Measurements from ENCODE around the gene CST1. TPM values are rescaled to one million over a fixed set of nuclear protein-coding genes. Genes with fewer than 3 reads are reported as not detected.
"Not testable (repeated sequence)": the region's sequence is repeated elsewhere in the genome, so short reads cannot be mapped to it uniquely, and the experiment has no call there.

Gene CST1
- polyA plus RNA-seq, 1 of the 3 experiments (the other 2 are of a cell fraction), result not detected

DNA sequence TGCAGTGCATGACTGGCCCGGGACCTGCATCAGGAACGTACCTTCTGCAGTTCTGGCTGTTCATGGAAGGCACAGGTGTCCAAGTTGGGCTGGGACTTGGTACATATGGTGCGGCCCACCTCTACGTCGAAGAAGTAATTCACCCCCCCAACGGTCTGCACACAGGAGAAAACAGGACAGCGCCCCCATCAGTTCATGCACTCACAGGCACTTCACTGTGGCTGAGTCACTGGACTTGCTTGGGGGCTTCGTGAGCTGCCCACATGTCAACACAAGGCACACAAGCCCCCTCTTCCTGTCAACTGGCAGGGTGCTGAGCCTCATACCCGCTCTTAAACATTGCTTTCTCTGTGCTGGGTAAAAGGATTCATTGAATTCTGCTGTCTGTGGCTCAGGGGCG, 1.8 kb downstream of the CST1 start:
- H3K27ac ChIP-seq (ENCODE audit: low read depth in 2 of 2, low read length in 1 of 2); H3K4me1 ChIP-seq (ENCODE audit: control insufficient read depth in 1 of 2, insufficient read depth in 2 of 2, low read depth in 1 of 2, low read length in 1 of 2); H3K9me3 ChIP-seq; H3K9me2 ChIP-seq; DNase-seq; H3K4me3 ChIP-seq (ENCODE audit: low read depth in 2 of 2, low read length in 1 of 2); H2AFZ ChIP-seq (ENCODE audit: low read depth); H3K79me2 ChIP-seq (ENCODE audit: insufficient read depth); H3K9ac ChIP-seq; CTCF ChIA-PET; H3K27me3 ChIP-seq (ENCODE audit: insufficient read depth); H4K20me1 ChIP-seq (ENCODE audit: insufficient read depth); H3K4me2 ChIP-seq; H3F3A ChIP-seq (replicated peaks; ENCODE audit: insufficient read depth); POLR2A ChIA-PET; H3K36me3 ChIP-seq (replicated peaks in 1 of 2; ENCODE audit: control insufficient read depth in 1 of 2, insufficient read depth in 2 of 2, low read length in 1 of 2): not testable (repeated sequence)
- WGBS (ENCODE audit: low lambda C conversion rate), result 37% methylated on average over 3 of the region's 10 CpGs

DNA sequence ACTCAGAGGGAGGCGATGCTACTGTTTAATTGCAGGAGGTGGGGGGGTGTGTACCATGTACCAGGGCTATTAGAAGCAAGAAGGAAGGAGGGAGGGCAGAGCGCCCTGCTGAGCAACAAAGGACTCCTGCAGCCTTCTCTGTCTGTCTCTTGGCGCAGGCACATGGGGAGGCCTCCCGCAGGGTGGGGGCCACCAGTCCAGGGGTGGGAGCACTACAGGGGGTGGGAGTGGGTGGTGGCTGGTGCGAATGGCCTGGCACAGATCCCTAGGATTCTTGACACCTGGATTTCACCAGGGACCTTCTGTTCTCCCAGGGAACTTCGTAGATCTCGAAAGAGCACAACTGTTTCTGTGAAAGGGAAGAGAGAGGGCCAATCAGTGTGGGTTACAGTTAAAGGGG, 3.2 kb downstream of the CST1 start:
- DNase-seq; H3K79me2 ChIP-seq (ENCODE audit: insufficient read depth); POLR2A ChIA-PET; H3K4me1 ChIP-seq (ENCODE audit: control insufficient read depth in 1 of 2, insufficient read depth in 2 of 2, low read depth in 1 of 2, low read length in 1 of 2); H2AFZ ChIP-seq (ENCODE audit: low read depth); H3K4me2 ChIP-seq; H3K4me3 ChIP-seq (ENCODE audit: low read depth in 2 of 2, low read length in 1 of 2); H3K9me2 ChIP-seq; H3K9me3 ChIP-seq; H3F3A ChIP-seq (replicated peaks; ENCODE audit: insufficient read depth); CTCF ChIA-PET; H4K20me1 ChIP-seq (ENCODE audit: insufficient read depth); H3K27ac ChIP-seq (ENCODE audit: low read depth in 2 of 2, low read length in 1 of 2); H3K27me3 ChIP-seq (ENCODE audit: insufficient read depth); H3K36me3 ChIP-seq (replicated peaks in 1 of 2; ENCODE audit: control insufficient read depth in 1 of 2, insufficient read depth in 2 of 2, low read length in 1 of 2); H3K9ac ChIP-seq: not testable (repeated sequence)
- WGBS (ENCODE audit: low lambda C conversion rate), result 42% methylated on average over 4 of the region's 7 CpGs

DNA sequence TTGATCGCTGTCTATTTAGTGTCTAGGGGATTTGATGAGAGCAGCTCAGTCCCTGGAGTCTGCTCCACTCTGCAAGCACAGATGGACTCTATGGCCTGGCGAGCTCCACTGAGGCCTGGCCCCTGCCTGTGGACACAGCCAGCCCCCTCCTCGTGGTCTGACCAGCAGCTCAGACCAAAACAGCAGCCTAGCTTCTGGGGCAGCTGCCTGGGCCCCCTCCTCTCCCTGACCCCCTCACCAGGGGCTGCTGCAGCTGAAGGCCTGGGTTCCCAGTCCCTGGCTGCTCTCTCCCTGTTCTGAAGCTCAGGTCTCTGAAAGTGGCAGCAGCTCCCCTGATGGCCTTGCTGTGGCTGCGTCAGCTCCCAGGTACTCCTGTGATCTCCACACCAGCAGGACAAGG, 3.6 kb downstream of the CST1 start:
- H3K9ac ChIP-seq; H3K9me3 ChIP-seq; H2AFZ ChIP-seq (ENCODE audit: low read depth); DNase-seq; H3K79me2 ChIP-seq (ENCODE audit: insufficient read depth); H3K4me3 ChIP-seq (ENCODE audit: low read depth in 2 of 2, low read length in 1 of 2); H3K27ac ChIP-seq (ENCODE audit: low read depth in 2 of 2, low read length in 1 of 2); H3K4me2 ChIP-seq; POLR2A ChIA-PET; H3K27me3 ChIP-seq (ENCODE audit: insufficient read depth); CTCF ChIA-PET; H3K4me1 ChIP-seq (ENCODE audit: control insufficient read depth in 1 of 2, insufficient read depth in 2 of 2, low read depth in 1 of 2, low read length in 1 of 2); H3F3A ChIP-seq (replicated peaks; ENCODE audit: insufficient read depth); H3K36me3 ChIP-seq (replicated peaks in 1 of 2; ENCODE audit: control insufficient read depth in 1 of 2, insufficient read depth in 2 of 2, low read length in 1 of 2); H3K9me2 ChIP-seq; H4K20me1 ChIP-seq (ENCODE audit: insufficient read depth): not testable (repeated sequence)
- 21% methylated on average over 3 of the region's 4 CpGs for WGBS (ENCODE audit: low lambda C conversion rate)

DNA sequence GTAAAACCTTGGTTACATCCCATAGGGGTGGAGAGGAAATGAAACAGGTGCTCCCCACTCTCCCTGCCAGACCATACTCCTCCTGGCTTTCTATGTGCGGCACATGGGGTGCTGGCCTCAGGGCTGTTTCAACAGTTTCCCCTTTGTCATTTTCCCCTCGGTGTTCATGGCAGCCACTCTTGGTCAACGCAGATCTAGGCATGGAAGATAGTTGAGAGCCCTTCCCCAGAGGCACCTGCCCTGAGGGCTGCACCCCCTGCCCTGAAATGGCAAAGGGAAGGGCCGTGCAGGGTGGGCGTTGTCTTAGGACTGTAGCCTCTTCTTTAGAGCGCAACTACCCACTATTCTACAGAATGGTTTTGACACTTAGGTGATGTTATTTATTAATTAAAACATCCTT, 4.4 kb downstream of the CST1 start:
- H3K9ac ChIP-seq, result no peak overlapping the region
- H3K4me1 ChIP-seq (ENCODE audit: control insufficient read depth in 1 of 2, insufficient read depth in 2 of 2, low read depth in 1 of 2, low read length in 1 of 2), result no peaks in the 10 kb centered on the region
- H3K79me2 ChIP-seq (ENCODE audit: insufficient read depth), result no peaks in the 10 kb centered on the region
- H3K27me3 ChIP-seq (ENCODE audit: insufficient read depth), result peaks cover 7% of the 10 kb centered on the region; the same call in 1 of the 2 replicates
- H2AFZ ChIP-seq (ENCODE audit: low read depth), result no peak overlapping the region
- no peaks in the 10 kb centered on the region for H3K9me3 ChIP-seq
- no peaks in the 10 kb centered on the region for H4K20me1 ChIP-seq (ENCODE audit: insufficient read depth)
- H3F3A ChIP-seq (replicated peaks; ENCODE audit: insufficient read depth), result no peaks in the 10 kb centered on the region
- WGBS (ENCODE audit: low lambda C conversion rate), result 13% methylated on average over 6 of the region's 6 CpGs
- no peak overlapping the region for H3K4me2 ChIP-seq
- H3K27ac ChIP-seq (ENCODE audit: low read depth in 2 of 2, low read length in 1 of 2), result no peak overlapping the region
- no peak overlapping the region for H3K4me3 ChIP-seq (ENCODE audit: low read depth in 2 of 2, low read length in 1 of 2)
- TF ChIP-seq TEAD4 (IDR thresholded peaks at IDR 0.05; ENCODE audit: borderline replicate concordance, insufficient read depth) (no peak), TCF12 (IDR thresholded peaks at IDR 0.05) (no peak), FOSL2 (IDR thresholded peaks at IDR 0.05; ENCODE audit: borderline replicate concordance, low read depth) (no peak), YY1 (IDR thresholded peaks at IDR 0.05; ENCODE audit: low read depth) (no peak), TAF1 (IDR thresholded peaks at IDR 0.05; ENCODE audit: borderline replicate concordance, low read depth, low read length) (no peak), NFIC (IDR thresholded peaks at IDR 0.05; ENCODE audit: borderline replicate concordance) (no peak), EZH2phosphoT487 (IDR thresholded peaks at IDR 0.05; ENCODE audit: borderline replicate concordance, low read depth) (no peak), FOXM1 (IDR thresholded peaks at IDR 0.05; ENCODE audit: low read depth) (no peak), SMC3 (IDR thresholded peaks at IDR 0.05; ENCODE audit: low read depth, low read length) (no peak)
- TF ChIP-seq, protein P1, sequence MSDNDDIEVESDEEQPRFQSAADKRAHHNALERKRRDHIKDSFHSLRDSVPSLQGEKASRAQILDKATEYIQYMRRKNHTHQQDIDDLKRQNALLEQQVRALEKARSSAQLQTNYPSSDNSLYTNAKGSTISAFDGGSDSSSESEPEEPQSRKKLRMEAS (IDR thresholded peaks at IDR 0.05; ENCODE audit: low read depth), result no peak
- TF ChIP-seq, protein P2, sequence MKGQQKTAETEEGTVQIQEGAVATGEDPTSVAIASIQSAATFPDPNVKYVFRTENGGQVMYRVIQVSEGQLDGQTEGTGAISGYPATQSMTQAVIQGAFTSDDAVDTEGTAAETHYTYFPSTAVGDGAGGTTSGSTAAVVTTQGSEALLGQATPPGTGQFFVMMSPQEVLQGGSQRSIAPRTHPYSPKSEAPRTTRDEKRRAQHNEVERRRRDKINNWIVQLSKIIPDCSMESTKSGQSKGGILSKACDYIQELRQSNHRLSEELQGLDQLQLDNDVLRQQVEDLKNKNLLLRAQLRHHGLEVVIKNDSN (IDR thresholded peaks at IDR 0.05; ENCODE audit: borderline replicate concordance, low read depth), result no peak
- TF ChIP-seq, protein P3, sequence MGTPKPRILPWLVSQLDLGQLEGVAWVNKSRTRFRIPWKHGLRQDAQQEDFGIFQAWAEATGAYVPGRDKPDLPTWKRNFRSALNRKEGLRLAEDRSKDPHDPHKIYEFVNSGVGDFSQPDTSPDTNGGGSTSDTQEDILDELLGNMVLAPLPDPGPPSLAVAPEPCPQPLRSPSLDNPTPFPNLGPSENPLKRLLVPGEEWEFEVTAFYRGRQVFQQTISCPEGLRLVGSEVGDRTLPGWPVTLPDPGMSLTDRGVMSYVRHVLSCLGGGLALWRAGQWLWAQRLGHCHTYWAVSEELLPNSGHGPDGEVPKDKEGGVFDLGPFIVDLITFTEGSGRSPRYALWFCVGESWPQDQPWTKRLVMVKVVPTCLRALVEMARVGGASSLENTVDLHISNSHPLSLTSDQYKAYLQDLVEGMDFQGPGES (IDR thresholded peaks at IDR 0.05; ENCODE audit: low read depth, low read length), result no peak
- no peaks in the 10 kb centered on the region for H3K9me2 ChIP-seq
- H3K36me3 ChIP-seq (replicated peaks in 1 of 2; ENCODE audit: control insufficient read depth in 1 of 2, insufficient read depth in 2 of 2, low read length in 1 of 2), result no peaks in the 10 kb centered on the region
- DNase-seq, result no peak
- CTCF ChIA-PET, result no interaction called here
- POLR2A ChIA-PET, result no interaction called here

Data from SK-N-SH (cell line).